Activated CD8-positive, alpha-beta memory T cell treated with anti-CD3 and anti-CD28 coated beads, Interleukin-2, amount 10 ng/mL, durations not matched to agents 7 days and 5 days (primary cell): ENCODE data around the gene NAB1. TPM values are rescaled to one million over a fixed set of nuclear protein-coding genes. Genes with fewer than 3 reads are reported as not detected.

Source experiments
- total RNA-seq, 2 experiments: library from RNA; stranded (reverse); gene quantifications; one replicate each; pipeline ENCODE4 v1.2.3, GENCODE V29; 2021

The NAB1 gene
- total RNA-seq, 2 experiments from 2014 or later = 36.8 to 38.4 TPM

Other genes with a start within 250 kb of the NAB1 start
- gene MFSD6, start 240.7 kb upstream of the NAB1 start, total RNA-seq = 10 to 100 TPM; 53.1 to 56.4 TPM
- gene NEMP2, start 114.4 kb upstream of the NAB1 start, total RNA-seq = 10 to 100 TPM; 12.9 to 17.4 TPM
- 100 to 1,000 TPM; 187 to 191 TPM for gene GLS, start 231.7 kb downstream of the NAB1 start, total RNA-seq